Globus pallidus (tissue), 1 donor: Measurements from ENCODE around the gene NEURL2.
A peak's percentile ranks its signal among the peaks of the same experiment; 100 is the strongest.
"Not testable (repeated sequence)": the region's sequence is repeated elsewhere in the genome, so short reads cannot be mapped to it uniquely, and the experiment has no call there.

Experiments used
- DNase-seq: peaks from one replicate; pipeline ENCODE4 v3.0.0-alpha.2; 2015; ENCODE audit warnings: low spot score

NEURL2 gene

GRCh38 chr20:45919542-45920399 lies 28.8 kb upstream of the NEURL2 start:
- DNase-seq, result no peak

GRCh38 chr20:45918779-45919537 lies 27.9 kb upstream of the NEURL2 start:
- no peak for DNase-seq

DNA sequence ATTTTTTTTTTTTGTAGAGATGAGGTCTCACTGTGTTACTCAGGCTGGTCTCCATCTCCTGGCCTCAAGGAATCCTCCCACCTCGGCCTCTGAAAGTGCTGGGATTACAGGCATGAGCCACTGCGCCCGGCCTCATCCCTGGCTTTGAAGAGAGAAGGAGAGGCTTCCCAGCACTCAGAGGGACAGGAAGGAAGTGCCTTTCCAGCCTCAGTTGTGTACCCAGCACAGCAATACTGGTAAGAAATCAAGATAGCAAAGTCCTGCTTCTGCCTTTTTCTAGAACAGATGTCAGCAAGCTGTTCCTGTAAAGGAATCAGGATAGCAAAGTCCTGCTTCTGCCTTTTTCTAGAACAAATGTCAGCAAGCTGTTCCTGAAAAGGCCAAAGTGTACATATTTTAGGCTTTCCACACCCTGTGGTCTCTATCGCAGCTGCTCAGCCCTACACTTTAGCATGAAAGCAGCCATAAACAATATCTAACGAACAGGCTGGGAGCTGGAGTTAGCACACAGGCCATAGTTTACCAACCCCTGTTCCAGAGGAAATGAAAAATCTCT lies 27.3 kb upstream of the NEURL2 start:
- no peak for DNase-seq

DNA sequence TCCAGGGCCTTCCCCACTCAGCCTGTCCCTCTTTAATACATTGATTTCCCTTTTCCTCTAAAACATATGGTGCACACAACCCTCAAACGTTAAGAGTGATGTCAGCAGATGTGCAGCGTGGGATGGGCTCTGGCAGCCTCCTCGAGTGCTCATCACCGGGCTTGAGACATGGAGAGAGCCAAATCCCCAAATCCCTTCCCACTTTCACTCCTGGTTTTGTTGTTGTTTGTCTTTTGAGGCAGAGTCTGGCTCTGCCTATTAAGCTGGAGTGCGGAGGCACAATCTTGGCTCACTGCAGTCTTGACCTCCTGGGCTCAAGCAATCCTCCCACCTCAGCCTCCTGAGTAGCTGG lies 26.8 kb upstream of the NEURL2 start:
- no peak for DNase-seq

DNA sequence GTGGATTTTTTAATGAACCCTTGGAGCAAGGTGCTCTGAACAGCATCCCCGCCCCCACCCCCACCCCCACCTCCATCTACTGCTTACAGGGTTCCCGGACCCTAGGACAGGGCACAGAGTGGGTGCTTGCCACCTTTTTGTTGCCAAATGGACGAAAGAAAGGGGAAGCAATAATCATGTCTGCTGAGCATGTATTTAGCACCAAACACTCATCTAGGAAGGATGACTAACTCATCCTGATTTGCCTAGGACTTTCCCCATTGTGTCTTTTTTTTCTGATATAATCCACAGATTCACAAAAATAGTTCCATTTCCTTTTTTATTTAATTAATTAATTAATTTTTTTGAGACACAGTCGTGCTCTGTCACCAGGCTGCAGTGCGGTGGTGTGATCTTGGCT lies 22.1 kb upstream of the NEURL2 start:
- no peak for DNase-seq

DNA sequence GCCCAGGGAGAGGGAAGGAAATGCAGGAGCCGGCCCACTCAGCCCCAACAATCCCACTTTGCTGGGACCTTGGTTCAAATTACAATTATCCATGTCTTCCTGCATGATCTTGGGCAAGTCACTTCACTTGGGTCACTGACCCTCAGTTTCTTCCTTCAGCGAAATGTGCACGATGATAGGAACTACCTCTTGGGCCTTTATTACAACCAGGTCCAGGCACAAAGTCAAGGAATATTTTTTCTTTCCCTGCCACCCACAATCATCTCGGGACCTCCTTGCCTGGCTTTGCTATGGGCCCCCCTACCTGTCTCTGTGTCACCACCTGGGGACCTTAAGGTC lies 21.3 kb upstream of the NEURL2 start:
- no peak for DNase-seq

DNA sequence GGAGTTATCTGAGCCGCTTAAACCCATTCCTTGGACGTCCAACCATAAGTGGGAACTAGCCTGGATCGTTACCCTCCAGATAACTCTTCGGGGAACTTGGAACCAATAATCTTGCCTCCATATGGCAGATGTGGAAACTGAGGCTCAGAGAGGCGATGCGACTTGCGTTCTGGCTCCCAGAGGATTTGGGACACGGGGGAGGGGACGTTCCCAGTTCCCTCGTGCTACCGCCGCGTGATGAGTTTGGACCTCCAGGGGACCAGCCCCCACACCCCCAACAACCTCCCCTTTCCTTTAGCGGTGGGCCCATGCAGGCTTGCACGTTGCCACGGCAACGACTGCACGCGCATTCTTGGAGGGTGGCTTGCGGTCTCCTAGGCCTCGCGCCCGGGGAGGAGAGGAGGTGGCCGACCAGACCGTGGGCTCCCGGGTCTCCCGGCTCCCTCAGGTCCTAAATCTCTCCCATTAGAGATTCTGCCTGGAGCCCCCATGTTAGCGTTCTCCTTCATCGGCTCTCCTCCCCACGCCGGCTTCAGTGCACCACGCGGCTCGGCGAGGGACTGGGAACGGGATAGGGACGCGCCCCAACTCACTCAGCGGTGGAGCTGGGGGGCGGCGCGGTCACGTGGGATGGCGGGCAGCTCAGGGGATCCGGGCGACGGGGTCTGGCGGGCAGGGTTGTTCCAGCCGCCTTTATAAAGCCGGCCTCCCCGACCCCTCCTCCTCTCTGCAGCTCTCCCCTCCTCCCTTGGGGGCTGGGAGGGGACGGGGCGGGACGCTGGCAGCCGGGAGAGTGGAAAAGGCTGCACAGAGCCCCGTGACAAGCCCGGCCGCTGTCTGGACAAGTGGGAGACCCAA lies 20.7 kb upstream of the NEURL2 start, which contains the start of gene PLTP:
TSS of gene PLTP (minus strand) at position 670 of the 858 bp plus-strand sequence. CDS start 703 bp downstream, outside the sequence.
- DNase-seq, result peak; percentile 62

DNA sequence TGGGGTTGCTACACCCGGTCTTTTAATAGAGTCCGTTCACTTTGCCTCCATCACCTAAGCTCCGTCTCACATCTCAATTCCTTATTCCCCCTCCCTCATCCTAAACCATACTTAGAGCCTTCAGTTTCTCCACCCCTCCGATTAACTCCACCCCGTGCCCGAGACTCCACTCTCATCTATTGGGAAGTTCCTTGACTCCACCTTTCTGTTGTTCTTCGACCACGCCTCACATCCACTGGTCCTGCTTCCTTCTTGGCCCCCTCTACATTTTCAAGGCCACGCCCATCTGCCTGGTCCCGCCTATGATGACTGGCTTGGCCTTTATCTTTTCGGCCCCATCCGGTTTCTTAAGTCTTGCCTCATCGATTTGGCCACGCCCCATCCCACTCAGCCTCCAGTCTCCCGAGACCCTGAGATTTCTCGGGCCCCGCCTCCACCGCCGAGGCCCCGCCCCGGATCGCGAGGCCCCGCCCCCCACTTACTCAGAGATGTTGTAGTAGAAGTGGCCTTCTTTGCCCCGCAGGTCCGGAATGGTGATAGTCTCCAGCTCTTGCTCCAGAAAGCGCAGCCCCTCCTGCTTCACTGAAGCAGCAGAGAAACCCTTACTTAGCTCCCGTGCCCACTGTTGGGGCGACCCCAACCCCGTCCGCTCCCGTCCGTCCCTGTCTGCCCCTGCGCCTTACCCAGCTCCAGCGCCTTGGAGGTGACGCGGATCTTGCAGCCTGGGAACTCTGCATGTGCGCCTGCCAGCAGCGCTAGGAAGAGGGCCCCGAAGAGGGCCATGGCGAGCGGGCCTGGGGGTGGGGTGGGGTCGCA lies 19.9 kb upstream of the NEURL2 start:
- peak; percentile 86 for DNase-seq

DNA sequence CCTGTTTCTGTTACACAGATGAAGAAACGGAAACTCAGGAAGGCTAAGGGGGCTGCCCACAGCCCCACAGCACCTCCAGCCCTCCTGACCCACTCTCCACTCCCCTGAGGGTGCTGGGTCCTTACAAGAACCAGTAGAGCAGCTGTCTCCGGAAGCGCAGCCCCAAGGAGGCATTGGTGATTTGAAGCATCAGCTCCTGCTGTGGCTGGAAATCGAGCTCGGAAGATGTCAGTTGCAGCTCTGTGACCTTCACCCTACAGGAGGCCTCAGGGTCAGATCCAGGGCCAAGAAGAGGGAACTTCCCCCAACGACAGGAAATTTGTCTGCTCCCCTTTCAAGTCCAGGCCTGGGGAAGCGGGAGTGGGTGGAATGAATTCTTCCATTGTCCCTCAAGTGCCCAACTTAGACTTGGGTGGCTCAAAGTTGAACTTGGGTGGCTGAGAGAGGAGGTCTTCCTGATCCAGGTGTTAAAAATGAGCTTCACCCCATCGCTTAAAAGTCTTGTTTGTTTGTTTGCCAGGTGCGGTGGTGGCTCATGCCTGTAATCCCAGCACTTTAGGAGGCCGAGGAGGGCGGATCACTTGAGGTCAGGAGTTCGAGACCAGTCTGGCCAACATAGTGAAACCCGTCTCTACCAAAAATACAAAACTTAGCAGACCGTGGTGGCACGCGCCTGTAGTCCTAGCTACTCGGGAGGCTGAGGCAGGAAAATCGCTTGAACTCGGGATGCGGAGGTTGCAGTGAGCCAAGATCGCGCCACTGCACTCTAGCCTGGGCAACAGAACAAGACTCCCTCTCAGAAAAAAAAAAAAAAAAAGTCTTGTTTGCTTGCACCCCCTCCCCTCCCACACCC lies 19.0 kb upstream of the NEURL2 start:
- DNase-seq, result no peak

DNA sequence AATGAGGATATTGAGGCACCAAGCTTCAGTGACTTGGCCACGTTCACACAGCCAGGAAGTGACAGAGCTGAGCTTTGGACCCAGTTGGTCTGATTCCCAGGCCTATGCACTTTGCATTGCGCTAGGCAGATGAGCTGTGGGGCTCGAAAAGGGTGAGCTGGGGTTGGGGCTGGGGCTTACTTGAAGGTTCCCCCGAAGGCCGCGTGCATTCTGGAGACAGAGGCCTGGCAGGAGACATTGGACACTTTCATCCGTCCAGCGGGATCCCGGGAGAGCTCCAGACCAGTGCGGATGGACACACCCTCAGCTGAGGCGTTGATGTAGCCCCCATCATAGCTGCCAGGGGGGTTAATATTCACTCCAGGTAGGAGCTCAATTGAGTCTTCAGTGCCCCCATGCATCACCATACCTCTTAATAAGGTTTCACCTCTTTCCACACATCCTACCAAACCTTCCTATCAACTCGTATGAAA lies 18.4 kb upstream of the NEURL2 start:
- DNase-seq, result no peak

DNA sequence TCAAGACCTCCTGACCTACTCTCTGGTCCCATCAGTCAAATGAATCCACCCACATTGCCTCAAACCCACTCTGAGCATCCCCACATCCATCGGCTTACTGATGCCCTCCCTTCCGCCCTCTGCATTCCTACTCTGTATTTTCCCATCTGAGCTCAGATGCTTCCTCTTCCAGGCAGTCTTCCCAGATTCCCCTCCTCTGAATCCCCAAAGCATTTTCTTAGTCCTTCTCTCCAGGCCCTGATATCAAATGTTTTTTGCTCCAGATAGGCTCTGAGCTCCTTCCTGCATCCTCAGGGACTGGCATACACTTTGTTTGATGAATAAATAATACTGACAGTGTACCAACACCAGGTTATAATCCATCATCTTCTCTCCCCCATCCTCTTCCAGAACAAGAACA lies 17.1 kb upstream of the NEURL2 start:
- DNase-seq, result no peak

DNA sequence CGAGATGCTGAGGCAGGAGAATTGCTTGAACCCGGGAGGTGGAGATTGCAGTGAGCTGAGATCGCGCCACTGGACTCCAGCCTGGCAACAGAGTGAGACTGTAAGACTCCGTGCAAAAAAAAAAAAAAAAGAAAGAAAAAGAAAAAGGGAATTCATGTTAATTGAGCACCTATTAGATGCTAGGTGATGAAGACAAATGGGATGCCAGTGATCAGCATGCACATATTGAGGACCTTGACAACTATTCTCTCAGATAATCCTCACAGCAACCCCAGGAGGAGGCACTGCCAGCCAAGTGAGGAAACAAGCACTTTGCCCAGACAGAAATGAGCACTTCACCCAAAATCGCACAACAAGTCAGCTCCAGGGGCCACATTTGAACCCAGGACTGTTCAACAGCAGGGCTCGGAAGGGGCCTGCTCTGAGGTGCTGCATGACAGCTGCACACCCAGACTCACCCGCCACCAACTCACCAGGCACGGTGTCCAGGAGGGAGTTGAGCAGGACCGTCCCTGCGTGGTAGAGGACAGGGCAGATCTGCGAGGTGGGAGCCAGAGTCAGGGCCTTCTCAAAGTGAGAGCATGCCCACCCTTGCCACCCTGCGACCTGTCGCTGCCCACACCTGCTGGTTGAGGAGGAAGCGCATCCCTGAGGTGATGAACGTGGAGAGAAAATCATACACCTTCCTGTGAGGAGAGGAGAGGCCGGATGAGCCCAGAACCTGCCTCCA lies 16.4 kb upstream of the NEURL2 start:
- no peak for DNase-seq

GRCh38 chr20:45905505-45906079 lies 14.6 kb upstream of the NEURL2 start:
- DNase-seq, result no peak

- no peak for DNase-seq
Observed at GRCh38 chr20:45904583-45905504, 13.8 kb upstream of the NEURL2 start.

GRCh38 chr20:45902199-45902701 lies 11.2 kb upstream of the NEURL2 start:
- no peak for DNase-seq

GRCh38 chr20:45901332-45901731 lies 10.3 kb upstream of the NEURL2 start:
- DNase-seq, result not testable (repeated sequence)

DNA sequence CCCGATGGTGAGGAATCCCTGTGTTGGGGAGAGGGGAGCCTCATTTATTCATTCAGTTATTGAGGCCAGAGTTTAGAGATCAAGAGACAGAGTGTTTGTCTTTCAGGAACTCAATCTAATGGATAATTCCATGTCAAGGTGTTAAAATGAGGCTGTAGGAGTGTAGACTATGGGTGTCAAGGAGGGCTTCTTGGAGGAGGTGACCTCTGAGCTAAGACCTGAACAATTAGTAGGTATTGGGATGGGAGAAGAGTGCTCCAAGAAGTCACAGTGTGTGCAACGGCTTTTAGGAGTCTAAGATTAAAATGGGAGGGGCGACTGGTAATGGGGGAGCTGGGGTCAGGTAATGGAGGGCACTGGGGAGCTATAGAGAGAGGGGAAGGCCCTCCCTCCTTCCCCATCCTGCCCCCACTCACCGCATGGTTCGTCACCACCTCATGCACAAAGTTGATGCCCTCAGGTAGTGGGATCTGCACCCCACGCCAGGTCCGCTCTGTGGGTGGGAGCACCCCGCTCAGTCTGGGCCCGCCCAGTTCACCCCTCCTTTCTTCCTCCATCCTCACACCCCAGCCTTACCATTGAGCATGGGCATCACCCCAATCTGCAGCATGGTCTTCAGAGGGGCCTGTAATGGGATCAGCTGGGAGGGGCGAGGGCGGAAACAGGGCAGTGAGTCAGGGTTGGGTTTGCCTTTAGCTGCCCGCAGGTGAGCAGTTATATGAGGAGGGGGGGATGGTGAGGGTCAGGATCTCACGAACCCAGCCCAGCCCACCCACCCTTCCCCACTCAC lies 8.2 kb upstream of the NEURL2 start:
- no peak for DNase-seq
